GM06990 (cell line): ENCODE measurements around the gene TIMP4.

Experiments used
- DNase-seq: peaks from one replicate; pipeline ENCODE4 v3.0.0-alpha.2; 2011; ENCODE audit not compliant: insufficient read length; ENCODE audit errors: extremely low read depth
- H3K27me3 ChIP-seq: replicated peaks from 2 replicates; pipeline ENCODE4 v1.6.0; 2011; ENCODE audit warnings: low read length; ENCODE audit not compliant: control insufficient read depth, insufficient read depth
- H3K36me3 ChIP-seq: 2 replicates; pipeline ENCODE4 v1.5.1; 2011; ENCODE audit warnings: low read length; ENCODE audit not compliant: control insufficient read depth, insufficient read depth
- H3K4me3 ChIP-seq: replicated peaks from 2 replicates; pipeline ENCODE4 v1.5.1; 2011; ENCODE audit warnings: low read depth, mild to moderate bottlenecking, control low read depth, low read length
- CTCF ChIP-seq: IDR thresholded peaks from 2 replicates; pipeline ENCODE4 v1.5.1; 2011; ENCODE audit warnings: low read length, control low read depth, mild to moderate bottlenecking, inconsistent platforms; ENCODE audit not compliant: insufficient read depth, poor library complexity, severe bottlenecking

TIMP4 gene

GRCh38 chr3:12115849-12116248, 42.9 kb downstream of the TIMP4 start:
- peaks cover 1% of the 10 kb centered on the region; the same call in 1 of the 2 replicates for H3K27me3 ChIP-seq
- H3K36me3 ChIP-seq, result no peaks in the 10 kb centered on the region
- DNase-seq, result no peak
- no peak overlapping the region for H3K4me3 ChIP-seq
- no peak for TF ChIP-seq CTCF

DNA sequence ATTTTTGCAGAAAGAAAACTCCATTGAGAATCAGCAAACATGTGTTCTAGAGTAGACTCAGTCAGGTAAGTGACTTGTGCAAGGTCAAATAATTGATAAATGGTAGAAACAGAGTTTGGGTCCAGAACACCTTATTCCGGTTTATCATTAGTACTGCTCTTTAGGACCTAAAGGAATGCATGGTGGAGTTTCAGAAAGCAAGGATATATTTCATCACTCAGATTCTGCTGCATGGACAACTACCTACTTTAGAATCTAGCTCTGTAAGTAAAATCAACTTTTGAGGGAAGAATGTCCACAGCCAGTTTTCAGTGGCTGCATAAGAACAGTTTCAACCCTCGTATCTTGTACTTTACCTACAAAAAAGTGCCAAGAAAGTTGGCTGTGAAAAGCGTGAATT, 43.6 kb downstream of the TIMP4 start:
- Histone ChIP-seq H3K27me3 (peaks cover 1% of the 10 kb centered on the region; the same call in 1 of the 2 replicates), H3K4me3 (no peak overlapping the region), H3K36me3 (no peaks in the 10 kb centered on the region)
- DNase-seq, result no peak
- TF ChIP-seq CTCF, result no peak

DNA sequence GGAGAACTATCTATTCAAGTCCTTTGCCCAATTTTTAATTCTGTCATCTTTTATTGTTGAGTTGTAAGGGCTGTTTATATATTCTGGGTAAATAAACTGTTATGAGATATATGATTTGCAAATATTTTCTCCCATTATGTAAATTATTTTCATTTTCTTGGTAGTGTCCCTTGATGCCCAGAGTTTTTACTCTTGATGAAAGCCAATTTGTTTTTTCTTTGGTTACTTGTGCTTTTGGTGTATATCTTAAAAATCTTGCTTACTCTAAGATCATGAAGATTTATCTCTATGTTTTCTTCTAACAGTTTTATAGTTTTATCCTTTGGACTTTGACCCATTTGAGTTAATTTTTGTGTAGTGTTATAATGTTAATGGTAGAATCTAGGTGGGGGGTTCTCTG, 44.5 kb downstream of the TIMP4 start:
- no peak for DNase-seq
- H3K36me3 ChIP-seq, result no peaks in the 10 kb centered on the region
- no peak overlapping the region for H3K4me3 ChIP-seq
- H3K27me3 ChIP-seq, result peaks cover 1% of the 10 kb centered on the region; the same call in 1 of the 2 replicates
- TF ChIP-seq CTCF, result no peak

- no peaks in the 10 kb centered on the region for H3K36me3 ChIP-seq
- H3K27me3 ChIP-seq, result no peaks in the 10 kb centered on the region
- H3K4me3 ChIP-seq, result no peak overlapping the region
- no peak for TF ChIP-seq CTCF
- no peak for DNase-seq
These were observed 51.5 kb downstream of the TIMP4 start for GRCh38 chr3:12107071-12107713.
